MM.1S (cell line): ENCODE results near the gene ATP8B3.

Experiments used
- CTCF ChIP-seq: fragments of 300-600 bp; sonication (generic); IDR thresholded peaks from 2 replicates; pipeline ENCODE4 v1.5.1; 2016; ENCODE audit warnings: antibody characterized with exemption, low read length, mixed read lengths
- EZH2 ChIP-seq: fragments of 300-600 bp; sonication (generic); optimal IDR thresholded peaks from 2 replicates; pipeline ENCODE3; 2017; ENCODE audit warnings: low read depth, mild to moderate bottlenecking, antibody characterized with exemption, low read length, mixed read lengths
- EZH2phosphoT487 ChIP-seq: fragments of 300-600 bp; sonication (generic); IDR thresholded peaks from 2 replicates; pipeline ENCODE4 v1.6.1; 2018; ENCODE audit warnings: antibody characterized with exemption, low read length

GRCh38 chr19:1782521-1782920 is 29.6 kb downstream of the ATP8B3 start:
- TF ChIP-seq CTCF = no peak
- no peak for TF ChIP-seq EZH2phosphoT487
- no peak for TF ChIP-seq EZH2
